Measurements from ENCODE around the gene NR4A2. TPM values are rescaled to one million over a fixed set of nuclear protein-coding genes. Genes with fewer than 3 reads are reported as not detected.

The NR4A2 gene
- total RNA-seq, 4 donors from 2014 or later: 0.76 to 4.4 (median 1.6) TPM

- H3K36me3 ChIP-seq: peaks cover 0 to 8% of the 10 kb centered on the region in 2 donors
- in situ Hi-C loops (cut with MboI; ENCODE audit: low sequenced_read_pairs in 4 of 4) (no loop called here), intact Hi-C loops (cut with DNase I; ENCODE audit: low total_unique reads) (no loop called here)
- TF ChIP-seq CTCF (IDR thresholded peaks at IDR 0.05 in 4 of 5, conservative IDR thresholded peaks at IDR 0.05 in 1 of 5) (no peak), POLR2A (IDR thresholded peaks at IDR 0.05) (no peak)
- no peaks in the 10 kb centered on the region for H3K9me3 ChIP-seq
- peak in 1 of 2 donors; percentile 25 for ATAC-seq
- H3K4me3 ChIP-seq: peak overlapping the region; percentile 47 to 59 (median 52)
- peak overlapping the region in 3 of 4 donors; percentile 59 to 66 (median 65) for H3K27ac ChIP-seq
- no peak for DNase-seq
- H3K27me3 ChIP-seq: peaks cover 30 to 39% (median 38%) of the 10 kb centered on the region in 3 donors
- H3K4me1 ChIP-seq: peaks cover 11 to 16% of the 10 kb centered on the region in 2 donors
These were observed 11.1 kb downstream of the NR4A2 start for GRCh38 chr2:156321243-156321904.

GRCh38 chr2:156320486-156321098 is 11.9 kb downstream of the NR4A2 start:
- peaks cover 0 to 2% of the 10 kb centered on the region in 2 donors for H3K36me3 ChIP-seq
- intact Hi-C loops (cut with DNase I; ENCODE audit: low total_unique reads): no loop called here
- H3K27me3 ChIP-seq: peaks cover 30 to 39% (median 38%) of the 10 kb centered on the region in 3 donors
- no peak for DNase-seq
- H3K9me3 ChIP-seq: no peaks in the 10 kb centered on the region
- peak overlapping the region; percentile 59 to 66 (median 62) for H3K27ac ChIP-seq
- in situ Hi-C loops (cut with MboI; ENCODE audit: low sequenced_read_pairs in 4 of 4): no loop called here
- TF ChIP-seq CTCF (IDR thresholded peaks at IDR 0.05 in 4 of 5, conservative IDR thresholded peaks at IDR 0.05 in 1 of 5) (no peak), POLR2A (IDR thresholded peaks at IDR 0.05) (peak in 1 of 2 donors; percentile 1)
- H3K4me1 ChIP-seq: peaks cover 11 to 16% of the 10 kb centered on the region in 2 donors
- peak overlapping the region; percentile 47 to 59 (median 52) for H3K4me3 ChIP-seq
- peak in 1 of 2 donors; percentile 41 for ATAC-seq

- intact Hi-C loops (cut with DNase I; ENCODE audit: low total_unique reads) (no loop called here), in situ Hi-C loops (cut with MboI; ENCODE audit: low sequenced_read_pairs in 4 of 4) (no loop called here)
- Histone ChIP-seq H3K4me1 (peaks cover 11 to 16% of the 10 kb centered on the region in 2 donors), H3K27me3 (peaks cover 30 to 39% (median 38%) of the 10 kb centered on the region in 3 donors), H3K27ac (peak overlapping the region; percentile 59 to 66 (median 62)), H3K36me3 (no peaks in the 10 kb centered on the region), H3K9me3 (no peaks in the 10 kb centered on the region), H3K4me3 (peak overlapping the region; percentile 47 to 59 (median 52))
- peak in 1 of 2 donors; percentile 21 for DNase-seq
- TF ChIP-seq POLR2A (IDR thresholded peaks at IDR 0.05) (peak in 1 of 2 donors; percentile 7), CTCF (IDR thresholded peaks at IDR 0.05 in 4 of 5, conservative IDR thresholded peaks at IDR 0.05 in 1 of 5) (peak in 1 of 5 experiments; percentile 11)
- ATAC-seq: peak; percentile 53 to 60
These were observed 12.6 kb downstream of the NR4A2 start for GRCh38 chr2:156319811-156320485.

GRCh38 chr2:156317631-156318030 is 14.9 kb downstream of the NR4A2 start:
- no peak for ATAC-seq
- Histone ChIP-seq H3K4me3 (no peak overlapping the region), H3K9me3 (no peaks in the 10 kb centered on the region), H3K27me3 (peaks cover 24 to 33% (median 32%) of the 10 kb centered on the region in 3 donors), H3K4me1 (peaks cover 11 to 16% of the 10 kb centered on the region in 2 donors), H3K27ac (no peak overlapping the region), H3K36me3 (no peaks in the 10 kb centered on the region)
- TF ChIP-seq CTCF (IDR thresholded peaks at IDR 0.05 in 4 of 5, conservative IDR thresholded peaks at IDR 0.05 in 1 of 5): no peak
- TF ChIP-seq POLR2A (IDR thresholded peaks at IDR 0.05): no peak
- intact Hi-C loops (cut with DNase I; ENCODE audit: low total_unique reads): no loop called here
- no peak for DNase-seq
- in situ Hi-C loops (cut with MboI; ENCODE audit: low sequenced_read_pairs in 4 of 4): no loop called here

Measured in gastrocnemius medialis (tissue), 4 donors.